Aorta (tissue), 5 donors: ENCODE data around the gene GPA33. TPM values are rescaled to one million over a fixed set of nuclear protein-coding genes. Genes with fewer than 3 reads are reported as not detected.

ENCODE experiments used
- ATAC-seq: fragments of 200-7000 bp; cut with Tn5 transposase; one replicate; pipeline ENCODE4 v1.9.1; 2022; ENCODE audit warnings: moderate library complexity; ENCODE audit not compliant: low FRiP score
- DNase-seq, 2 donors: peaks; one replicate each; pipeline ENCODE4 v3.0.0-alpha.2; 2020
- H3K27ac ChIP-seq, 2 donors: one replicate each; pipeline ENCODE4 v1.5.1; 2013; ENCODE audit warnings: low read length in 2 of 2, mild to moderate bottlenecking in 2 of 2, moderate library complexity in 2 of 2, control low read depth in 1 of 2, inconsistent platforms in 1 of 2, low read depth in 1 of 2
- H3K27me3 ChIP-seq, 2 donors: one replicate each; pipeline ENCODE4 v1.6.1; 2013; ENCODE audit warnings: control low read depth in 1 of 2, low read length in 1 of 2, mild to moderate bottlenecking in 1 of 2, moderate library complexity in 1 of 2; ENCODE audit not compliant: insufficient read depth in 2 of 2, control insufficient read depth in 1 of 2
- H3K36me3 ChIP-seq, 2 donors: one replicate each; pipeline ENCODE4 v1.6.1; 2013; ENCODE audit warnings: control low read depth in 1 of 2, low read length in 1 of 2, mild to moderate bottlenecking in 1 of 2; ENCODE audit not compliant: insufficient read depth in 2 of 2, control insufficient read depth in 1 of 2
- H3K4me1 ChIP-seq, 2 donors: one replicate each; pipeline ENCODE4 v1.6.1; 2013; ENCODE audit warnings: low read length in 2 of 2, control low read depth in 1 of 2, mild to moderate bottlenecking in 1 of 2, moderate library complexity in 1 of 2; ENCODE audit not compliant: insufficient read depth in 2 of 2, control insufficient read depth in 1 of 2
- H3K4me3 ChIP-seq, 2 donors: one replicate each; pipeline ENCODE4 v1.5.1; 2013; ENCODE audit warnings: low read length in 2 of 2, control low read depth in 1 of 2, mild to moderate bottlenecking in 1 of 2
- H3K9me3 ChIP-seq: one replicate; pipeline ENCODE4 v1.6.1; 2013; ENCODE audit warnings: mild to moderate bottlenecking, low read length; ENCODE audit not compliant: control insufficient read depth
- WGBS, 2 donors: extraction: QIAGEN DNeasy Blood & Tissue Kit; methylation state at CpG; one replicate each; pipeline ENCODE4 v1.1.7; 2013; 5-methylcytosine and 5-hydroxymethylcytosine counted together
- intact Hi-C, 2 donors: fragments of 100-400 bp; cut with DNase I; formaldehyde crosslinking; loops; one replicate each; pipeline versions ENCODE4 v1.14.2 to v1.15.0; 2022
- polyA plus RNA-seq, 2 donors: library from polyadenylated mRNA; stranded (reverse); fragments of 200-250 nt; gene quantifications; one replicate each; pipeline ENCODE4 v1.2.3, GENCODE V29; 2013
- total RNA-seq, 2 donors: library from RNA; stranded (reverse); fragmentation: NEBNext Ultra II Directional; extraction: Animal tissue kit (Norgen Biotek cat#: 25700); gene quantifications; one replicate each; pipeline ENCODE4 v1.2.1, GENCODE V29; 2021
- donor health status: healthy with polysubstance abuse.
- donor health status: Bipolar disorder and iron deficiency.
- donor health status: DM: no; HTN: no; CAD: no.
- donor health status: DM: no; HTN: no; CAD: no.
- donor health status: DM: yes; HTN: yes; CAD: no.

Gene GPA33
- total and polyA plus RNA-seq, 4 donors: 0.20 to 8.9 TPM; not detected in 2

GRCh38 chr1:167099851-167100250 is 9.7 kb upstream of the GPA33 start:
- no peak overlapping the region for H3K4me3 ChIP-seq
- H3K4me1 ChIP-seq: no peaks in the 10 kb centered on the region
- no peaks in the 10 kb centered on the region for H3K27me3 ChIP-seq
- WGBS, 2 donors: 91 to 98% methylated on average over 1 of the region's 1 CpG
- no peak for ATAC-seq
- no peak for DNase-seq
- no peaks in the 10 kb centered on the region for H3K36me3 ChIP-seq
- intact Hi-C loops: no loop called here
- peaks cover 2% of the 10 kb centered on the region for H3K9me3 ChIP-seq
- no peak overlapping the region for H3K27ac ChIP-seq

- Histone ChIP-seq H3K9me3 (peaks cover 2% of the 10 kb centered on the region), H3K36me3 (no peaks in the 10 kb centered on the region), H3K27ac (no peak overlapping the region), H3K27me3 (no peaks in the 10 kb centered on the region), H3K4me1 (no peaks in the 10 kb centered on the region), H3K4me3 (no peak overlapping the region)
- DNase-seq (no peak), ATAC-seq (no peak)
- intact Hi-C loops: no loop called here
- 16 to 20% methylated on average over 5 of the region's 5 CpGs for WGBS, 2 donors
These were observed 5.2 kb upstream of the GPA33 start for GRCh38 chr1:167095368-167095767.

- no peaks in the 10 kb centered on the region for H3K4me1 ChIP-seq
- no peaks in the 10 kb centered on the region for H3K27me3 ChIP-seq
- no peaks in the 10 kb centered on the region for H3K36me3 ChIP-seq
- H3K9me3 ChIP-seq: no peaks in the 10 kb centered on the region
- peak overlapping the region; percentile 29 to 51 for H3K4me3 ChIP-seq
- no peak overlapping the region for H3K27ac ChIP-seq
- ATAC-seq: no peak
- 11 to 14% methylated on average over 8 of the region's 8 CpGs for WGBS, 2 donors
- intact Hi-C loops: no loop called here
- no peak for DNase-seq
These were observed 4.5 kb upstream of the GPA33 start for GRCh38 chr1:167094690-167095089.

GRCh38 chr1:167093846-167094516 is 3.8 kb upstream of the GPA33 start, which contains the start of gene STYXL2:
Gene STYXL2 (plus strand): TSS chr1:167094075. CDS start chr1:167094850, 775 bp downstream.
- DNase-seq (no peak), ATAC-seq (peak; percentile 33)
- no peaks in the 10 kb centered on the region for H3K36me3 ChIP-seq
- H3K4me3 ChIP-seq: peak within 1 kb of the TSS; percentile 29 to 51
- intact Hi-C loops: no loop called here
- H3K27ac ChIP-seq: peak within 1 kb of the TSS in 1 of 2 donors; percentile 22
- H3K27me3 ChIP-seq: no peaks in the 10 kb centered on the region
- no peaks in the 10 kb centered on the region for H3K4me1 ChIP-seq
- 13 to 14% methylated on average over 8 of the region's 8 CpGs for WGBS, 2 donors
- H3K9me3 ChIP-seq: no peaks in the 10 kb centered on the region

- no peak overlapping the region for H3K27ac ChIP-seq
- H3K4me1 ChIP-seq: no peaks in the 10 kb centered on the region
- ATAC-seq (no peak), DNase-seq (no peak)
- H3K27me3 ChIP-seq: no peaks in the 10 kb centered on the region
- no peak overlapping the region for H3K4me3 ChIP-seq
- H3K36me3 ChIP-seq: no peaks in the 10 kb centered on the region
- WGBS, 2 donors: 5 to 15% methylated on average over 1 of the region's 1 CpG
- H3K9me3 ChIP-seq: no peaks in the 10 kb centered on the region
- intact Hi-C loops: no loop called here
These were observed 2.5 kb upstream of the GPA33 start for GRCh38 chr1:167092653-167093052.

- 55 to 64% methylated on average over 2 of the region's 2 CpGs for WGBS, 2 donors
These were observed 251 bp downstream of the GPA33 start for GRCh38 chr1:167089939-167090313.

GRCh38 chr1:167088746-167089417 is 1.3 kb downstream of the GPA33 start:
- Histone ChIP-seq H3K9me3 (no peaks in the 10 kb centered on the region), H3K4me1 (no peaks in the 10 kb centered on the region), H3K27ac (no peak overlapping the region), H3K4me3 (no peak overlapping the region), H3K27me3 (no peaks in the 10 kb centered on the region), H3K36me3 (no peaks in the 10 kb centered on the region)
- intact Hi-C loops: no loop called here
- DNase-seq: no peak
- no peak for ATAC-seq
- 85 to 86% methylated on average over 6 of the region's 6 CpGs for WGBS, 2 donors

More at GRCh38 chr1:167089939-167090313, 251 bp downstream of the GPA33 start:
- DNase-seq: no peak
- H3K4me1 ChIP-seq: no peaks in the 10 kb centered on the region
- no peak for ATAC-seq
- H3K4me3 ChIP-seq: no peak overlapping the region
- no peaks in the 10 kb centered on the region for H3K36me3 ChIP-seq
- no peaks in the 10 kb centered on the region for H3K27me3 ChIP-seq
- H3K9me3 ChIP-seq: no peaks in the 10 kb centered on the region
- H3K27ac ChIP-seq: no peak overlapping the region
- intact Hi-C loops: no loop called here

- Histone ChIP-seq H3K36me3 (no peaks in the 10 kb centered on the region), H3K9me3 (no peaks in the 10 kb centered on the region), H3K27ac (no peak overlapping the region), H3K27me3 (no peaks in the 10 kb centered on the region), H3K4me1 (no peaks in the 10 kb centered on the region), H3K4me3 (no peak overlapping the region)
- DNase-seq: no peak
- intact Hi-C loops: no loop called here
- ATAC-seq: no peak
- WGBS, 2 donors: 97 to 98% methylated on average over 3 of the region's 3 CpGs
These were observed 3.4 kb downstream of the GPA33 start for GRCh38 chr1:167086768-167087167.

- H3K4me1 ChIP-seq: no peaks in the 10 kb centered on the region
- DNase-seq (no peak), ATAC-seq (no peak)
- 92 to 93% methylated on average over 7 of the region's 7 CpGs for WGBS, 2 donors
- intact Hi-C loops: no loop called here
- H3K27me3 ChIP-seq: no peaks in the 10 kb centered on the region
- H3K27ac ChIP-seq: no peak overlapping the region
- no peaks in the 10 kb centered on the region for H3K9me3 ChIP-seq
- no peaks in the 10 kb centered on the region for H3K36me3 ChIP-seq
- H3K4me3 ChIP-seq: no peak overlapping the region
These were observed 4.1 kb downstream of the GPA33 start for GRCh38 chr1:167086033-167086432.
